Retinal pigment epithelial cell (primary cell): ENCODE measurements around the gene ETNK2.

Experiments used
- DNase-seq: peaks from one replicate; pipeline ENCODE4 v3.0.0-alpha.2; 2010; ENCODE audit warnings: low read depth
- H3K4me3 ChIP-seq: 2 replicates; pipeline ENCODE4 v1.5.1; 2011; ENCODE audit warnings: mild to moderate bottlenecking, low read length, control low read depth, moderate library complexity
- TF ChIP-seq, protein P1 (sequence below): conservative IDR thresholded peaks from 2 replicates; pipeline ENCODE4 v1.5.1; 2011; ENCODE audit warnings: low read depth, low read length, control low read depth, inconsistent platforms

Gene ETNK2

DNA sequence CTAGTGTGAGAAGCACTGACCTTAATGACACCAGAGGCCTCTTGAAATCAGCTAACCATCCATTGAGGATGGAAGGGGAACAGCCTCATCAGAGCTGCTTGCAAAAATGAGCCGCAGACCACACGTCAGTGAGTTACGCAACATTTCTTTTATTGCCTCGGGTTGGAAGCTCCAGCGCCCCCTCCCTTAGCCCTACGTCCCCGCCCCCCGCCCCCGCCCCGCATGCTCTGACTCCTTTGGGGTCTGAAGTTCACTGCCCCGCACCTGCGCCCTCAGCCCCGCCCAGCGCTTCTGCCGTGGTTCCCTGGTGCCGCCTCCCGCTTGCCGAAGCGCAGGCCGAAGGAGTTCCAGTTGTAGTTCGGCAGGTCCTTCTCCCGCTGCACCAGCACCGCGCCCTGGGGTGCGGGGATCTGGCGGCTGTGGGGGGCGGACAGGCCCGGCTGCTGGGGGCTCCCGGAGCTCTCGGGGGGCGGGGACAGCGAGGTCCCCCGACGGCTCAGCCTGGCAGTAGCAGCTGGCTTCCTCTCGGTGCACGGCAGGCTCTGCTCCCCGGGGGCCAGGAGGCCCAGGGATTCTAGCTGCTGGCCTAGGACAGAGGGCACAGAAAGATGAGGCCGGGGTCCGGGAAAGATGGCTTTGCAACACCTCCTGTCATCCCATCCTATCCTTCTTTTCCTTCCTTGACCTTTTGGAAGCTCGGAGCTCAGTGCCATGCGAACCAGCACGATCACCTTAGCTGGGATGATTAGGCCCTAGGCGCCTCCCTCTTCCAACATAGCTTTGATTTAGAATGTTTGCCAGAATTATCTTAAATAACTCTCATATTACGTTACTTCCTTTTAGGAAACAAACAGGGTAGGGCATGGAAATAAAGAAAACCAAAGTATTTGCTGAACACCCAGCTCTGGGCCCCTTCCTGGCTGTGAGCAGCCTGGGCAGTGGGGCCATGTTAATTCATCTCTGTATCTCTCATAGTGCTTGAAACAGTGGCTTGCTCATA lies 38.7 kb upstream of the ETNK2 start:
- H3K4me3 ChIP-seq, result no peak overlapping the region
- no peak for DNase-seq
- TF ChIP-seq, protein P1, sequence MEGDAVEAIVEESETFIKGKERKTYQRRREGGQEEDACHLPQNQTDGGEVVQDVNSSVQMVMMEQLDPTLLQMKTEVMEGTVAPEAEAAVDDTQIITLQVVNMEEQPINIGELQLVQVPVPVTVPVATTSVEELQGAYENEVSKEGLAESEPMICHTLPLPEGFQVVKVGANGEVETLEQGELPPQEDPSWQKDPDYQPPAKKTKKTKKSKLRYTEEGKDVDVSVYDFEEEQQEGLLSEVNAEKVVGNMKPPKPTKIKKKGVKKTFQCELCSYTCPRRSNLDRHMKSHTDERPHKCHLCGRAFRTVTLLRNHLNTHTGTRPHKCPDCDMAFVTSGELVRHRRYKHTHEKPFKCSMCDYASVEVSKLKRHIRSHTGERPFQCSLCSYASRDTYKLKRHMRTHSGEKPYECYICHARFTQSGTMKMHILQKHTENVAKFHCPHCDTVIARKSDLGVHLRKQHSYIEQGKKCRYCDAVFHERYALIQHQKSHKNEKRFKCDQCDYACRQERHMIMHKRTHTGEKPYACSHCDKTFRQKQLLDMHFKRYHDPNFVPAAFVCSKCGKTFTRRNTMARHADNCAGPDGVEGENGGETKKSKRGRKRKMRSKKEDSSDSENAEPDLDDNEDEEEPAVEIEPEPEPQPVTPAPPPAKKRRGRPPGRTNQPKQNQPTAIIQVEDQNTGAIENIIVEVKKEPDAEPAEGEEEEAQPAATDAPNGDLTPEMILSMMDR, result no peak

DNA sequence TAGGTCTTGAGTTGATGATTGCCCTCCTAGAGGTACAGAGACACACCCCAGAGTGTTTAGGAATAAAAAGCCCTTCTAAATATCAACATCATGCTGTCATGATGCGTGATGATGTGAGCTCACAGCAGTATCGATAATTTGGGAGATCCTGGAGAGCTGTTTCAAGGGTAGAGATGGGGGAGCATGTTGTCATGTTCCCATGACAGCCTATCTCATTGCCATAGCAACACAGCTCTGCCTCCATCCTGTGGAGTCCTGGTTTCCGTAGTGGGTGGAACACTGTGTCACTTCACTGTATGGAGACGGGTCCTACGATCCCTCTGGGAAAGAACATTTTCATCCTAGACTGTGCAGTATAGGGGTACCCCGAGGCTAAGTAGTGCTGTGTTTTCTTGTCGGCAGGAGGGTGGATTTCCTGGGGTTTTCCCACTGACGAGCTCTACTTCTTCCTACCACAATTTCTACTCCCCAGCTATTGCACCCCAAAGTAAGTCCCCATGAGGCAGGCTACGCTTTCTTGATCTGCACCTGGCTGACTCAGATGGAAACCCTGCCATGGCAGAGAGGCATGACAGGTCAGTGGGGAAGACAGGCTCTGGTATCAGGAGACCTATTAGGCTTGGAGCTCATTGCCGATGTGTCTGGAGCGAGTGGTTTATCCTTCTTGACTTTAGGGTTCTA lies 37.3 kb upstream of the ETNK2 start:
- DNase-seq, result no peak
- H3K4me3 ChIP-seq, result no peak overlapping the region

DNA sequence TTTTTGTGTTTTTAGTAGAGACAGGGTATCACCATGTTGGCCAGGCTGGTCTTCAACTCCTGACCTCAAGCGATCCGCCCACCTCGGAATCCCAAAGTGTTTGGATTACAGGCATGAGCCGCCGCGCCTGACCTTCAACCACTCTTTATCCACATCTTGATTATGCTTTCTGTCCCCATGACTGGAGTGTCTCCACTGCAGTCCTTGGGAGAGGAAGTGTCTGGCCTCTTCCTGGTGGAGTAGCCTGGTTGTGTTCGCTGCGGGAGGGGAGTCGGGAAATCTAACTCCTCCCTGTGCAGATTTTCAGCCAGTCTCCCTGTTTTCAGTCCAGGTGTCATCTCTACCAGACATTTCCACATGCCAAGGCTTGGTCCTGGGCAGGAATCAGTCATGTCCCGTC lies 34.8 kb upstream of the ETNK2 start:
- DNase-seq, result no peak
- TF ChIP-seq, protein P1, result no peak
- no peak overlapping the region for H3K4me3 ChIP-seq

More for the DNA sequence above, 37.3 kb upstream of the ETNK2 start:
- TF ChIP-seq, protein P1, result no peak

DNA sequence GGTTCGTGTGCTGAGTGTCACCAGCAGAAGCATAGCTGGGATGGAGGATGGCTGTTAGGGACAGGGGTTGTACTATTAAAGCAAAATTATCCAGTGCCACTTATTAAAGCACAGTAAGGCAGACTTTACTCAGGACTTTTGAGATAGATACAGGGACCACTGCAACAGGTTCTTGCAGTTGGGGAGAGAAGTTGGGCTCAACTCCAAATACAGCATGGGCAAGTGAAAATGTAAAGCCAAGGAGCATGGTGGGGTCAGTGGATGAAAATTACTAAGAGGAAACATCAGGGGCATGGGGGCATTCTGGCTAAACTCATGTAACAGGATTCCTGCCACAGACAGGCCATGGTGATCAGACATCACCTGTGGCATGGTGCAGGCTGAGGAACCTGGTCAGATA lies 29.3 kb upstream of the ETNK2 start:
- DNase-seq, result no peak
- TF ChIP-seq, protein P1, result no peak
- H3K4me3 ChIP-seq, result no peak overlapping the region

DNA sequence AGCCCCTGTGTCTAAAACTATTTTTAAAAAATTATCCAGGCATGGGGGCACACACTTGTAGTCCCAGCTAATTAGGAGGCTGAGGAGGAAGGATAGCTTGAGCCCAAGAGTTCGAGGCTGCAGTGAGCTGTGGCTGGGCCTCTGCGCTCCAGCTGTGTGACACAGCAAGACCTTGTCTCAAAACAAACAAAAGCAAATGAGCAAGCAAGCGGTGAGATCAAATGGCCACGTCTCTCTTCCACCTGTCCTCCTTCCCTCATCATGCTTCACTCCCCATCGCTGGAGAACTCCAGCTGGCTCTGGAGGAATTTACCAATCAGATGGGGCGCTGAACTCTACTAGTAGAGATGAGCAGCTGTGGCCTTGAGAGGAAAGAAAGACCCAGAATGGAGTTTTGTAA lies 28.3 kb upstream of the ETNK2 start:
- no peak for DNase-seq
- TF ChIP-seq, protein P1, result no peak
- H3K4me3 ChIP-seq, result no peak overlapping the region

DNA sequence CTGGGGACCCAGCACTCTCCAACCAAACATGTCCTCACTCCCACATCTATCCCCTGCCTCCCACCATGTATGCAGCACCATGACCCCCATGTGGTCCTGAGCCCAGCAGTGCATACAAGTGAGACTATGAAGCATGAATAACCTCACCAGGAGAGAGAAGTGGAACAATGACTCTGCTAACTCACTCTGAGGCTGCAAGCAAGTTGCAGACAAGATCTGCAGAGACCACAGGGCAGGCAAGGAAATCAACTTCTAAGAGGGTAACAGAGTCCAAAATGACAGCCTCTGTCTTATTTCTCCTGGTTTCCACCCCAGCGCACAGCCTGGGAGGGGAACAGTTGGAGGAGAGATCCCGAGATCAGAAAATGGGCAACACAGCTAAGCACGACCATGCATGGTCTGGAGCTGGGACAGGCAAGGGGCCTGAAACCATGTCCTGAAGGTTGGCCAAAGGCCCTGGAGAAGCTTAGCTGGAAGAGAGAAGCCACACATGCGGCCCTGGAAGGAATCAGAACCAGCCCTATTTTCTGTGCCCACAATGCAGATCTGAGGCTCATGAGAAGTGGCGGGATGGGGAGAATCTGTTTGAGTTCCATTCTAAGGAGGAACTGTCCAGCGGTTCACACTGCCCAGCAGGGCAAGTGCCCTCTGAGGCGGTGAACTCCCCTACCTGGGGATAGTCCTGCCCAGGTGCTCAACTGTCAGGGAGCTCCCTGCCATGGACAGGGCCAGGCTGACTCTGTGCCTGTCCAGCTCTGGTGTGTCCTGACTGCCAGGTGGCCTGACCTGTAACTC lies 26.8 kb upstream of the ETNK2 start:
- H3K4me3 ChIP-seq, result no peak overlapping the region
- TF ChIP-seq, protein P1, result no peak
- no peak for DNase-seq
